Measurements from ENCODE around the gene CCDC40. TPM values are rescaled to one million over a fixed set of nuclear protein-coding genes. Genes with fewer than 3 reads are reported as not detected.
"Not testable (repeated sequence)": the region's sequence is repeated elsewhere in the genome, so short reads cannot be mapped to it uniquely, and the experiment has no call there.

Gene CCDC40
- total RNA-seq, result 0.84 TPM

GRCh38 chr17:80035937-80036714 lies at the start of gene CCDC40:
CCDC40 (plus strand) TSS chr17:80036642; CDS start chr17:80036663, 21 bp downstream.
- H3K4me1 ChIP-seq (ENCODE audit: insufficient read depth, low read length), result peaks cover 17% of the 10 kb centered on the region
- H3K4me3 ChIP-seq (ENCODE audit: low read length), result peak within 1 kb of the TSS; percentile 46
- H3K27me3 ChIP-seq (ENCODE audit: insufficient read depth, low read length), result peaks cover 21% of the 10 kb centered on the region
- H3K9me3 ChIP-seq (ENCODE audit: low read depth, low read length), result no peaks in the 10 kb centered on the region

GRCh38 chr17:79987187-79987934 lies 49.1 kb upstream of the CCDC40 start:
- no peak overlapping the region for H3K4me3 ChIP-seq (ENCODE audit: low read length)
- no peaks in the 10 kb centered on the region for H3K27me3 ChIP-seq (ENCODE audit: insufficient read depth, low read length)
- peaks cover 6% of the 10 kb centered on the region for H3K4me1 ChIP-seq (ENCODE audit: insufficient read depth, low read length)
- H3K9me3 ChIP-seq (ENCODE audit: low read depth, low read length), result no peaks in the 10 kb centered on the region

- H3K4me1 ChIP-seq (ENCODE audit: insufficient read depth, low read length), result peaks cover 11% of the 10 kb centered on the region
- H3K27me3 ChIP-seq (ENCODE audit: insufficient read depth, low read length), result no peaks in the 10 kb centered on the region
- H3K4me3 ChIP-seq (ENCODE audit: low read length), result no peak overlapping the region
- no peaks in the 10 kb centered on the region for H3K9me3 ChIP-seq (ENCODE audit: low read depth, low read length)
Observed at GRCh38 chr17:79987935-79988184, 48.6 kb upstream of the CCDC40 start.

- Histone ChIP-seq H3K9me3 (ENCODE audit: low read depth, low read length) (no peaks in the 10 kb centered on the region), H3K27me3 (ENCODE audit: insufficient read depth, low read length) (no peaks in the 10 kb centered on the region)
Observed at GRCh38 chr17:79988185-79988971, 48.1 kb upstream of the CCDC40 start.

GRCh38 chr17:79989106-79989835 lies 47.2 kb upstream of the CCDC40 start:
- peaks cover 25% of the 10 kb centered on the region for H3K4me1 ChIP-seq (ENCODE audit: insufficient read depth, low read length)
- no peak overlapping the region for H3K4me3 ChIP-seq (ENCODE audit: low read length)
- no peaks in the 10 kb centered on the region for H3K9me3 ChIP-seq (ENCODE audit: low read depth, low read length)
- H3K27me3 ChIP-seq (ENCODE audit: insufficient read depth, low read length), result no peaks in the 10 kb centered on the region

More at GRCh38 chr17:79988185-79988971, 48.1 kb upstream of the CCDC40 start:
- no peak overlapping the region for H3K4me3 ChIP-seq (ENCODE audit: low read length)
- H3K4me1 ChIP-seq (ENCODE audit: insufficient read depth, low read length), result peaks cover 16% of the 10 kb centered on the region

GRCh38 chr17:79990051-79990592 lies 46.3 kb upstream of the CCDC40 start:
- H3K9me3 ChIP-seq (ENCODE audit: low read depth, low read length), result no peaks in the 10 kb centered on the region
- no peaks in the 10 kb centered on the region for H3K27me3 ChIP-seq (ENCODE audit: insufficient read depth, low read length)
- H3K4me3 ChIP-seq (ENCODE audit: low read length), result no peak overlapping the region
- peaks cover 29% of the 10 kb centered on the region for H3K4me1 ChIP-seq (ENCODE audit: insufficient read depth, low read length)

- H3K4me1 ChIP-seq (ENCODE audit: insufficient read depth, low read length), result peaks cover 29% of the 10 kb centered on the region
- no peak overlapping the region for H3K4me3 ChIP-seq (ENCODE audit: low read length)
- H3K9me3 ChIP-seq (ENCODE audit: low read depth, low read length), result no peaks in the 10 kb centered on the region
- no peaks in the 10 kb centered on the region for H3K27me3 ChIP-seq (ENCODE audit: insufficient read depth, low read length)
Observed at GRCh38 chr17:79990704-79991103, 45.7 kb upstream of the CCDC40 start.

GRCh38 chr17:79991140-79991923 lies 45.1 kb upstream of the CCDC40 start:
- no peaks in the 10 kb centered on the region for H3K9me3 ChIP-seq (ENCODE audit: low read depth, low read length)
- peaks cover 33% of the 10 kb centered on the region for H3K4me1 ChIP-seq (ENCODE audit: insufficient read depth, low read length)
- peak overlapping the region; percentile 32 for H3K4me3 ChIP-seq (ENCODE audit: low read length)
- no peaks in the 10 kb centered on the region for H3K27me3 ChIP-seq (ENCODE audit: insufficient read depth, low read length)

- peaks cover 40% of the 10 kb centered on the region for H3K4me1 ChIP-seq (ENCODE audit: insufficient read depth, low read length)
- no peaks in the 10 kb centered on the region for H3K27me3 ChIP-seq (ENCODE audit: insufficient read depth, low read length)
- no peaks in the 10 kb centered on the region for H3K9me3 ChIP-seq (ENCODE audit: low read depth, low read length)
- peak overlapping the region; percentile 32 for H3K4me3 ChIP-seq (ENCODE audit: low read length)
Observed at GRCh38 chr17:79991924-79992648, 44.4 kb upstream of the CCDC40 start.

GRCh38 chr17:79992649-79993389 lies 43.6 kb upstream of the CCDC40 start:
- H3K27me3 ChIP-seq (ENCODE audit: insufficient read depth, low read length), result no peaks in the 10 kb centered on the region
- no peak overlapping the region for H3K4me3 ChIP-seq (ENCODE audit: low read length)
- H3K9me3 ChIP-seq (ENCODE audit: low read depth, low read length), result no peaks in the 10 kb centered on the region
- H3K4me1 ChIP-seq (ENCODE audit: insufficient read depth, low read length), result peaks cover 46% of the 10 kb centered on the region

- H3K27me3 ChIP-seq (ENCODE audit: insufficient read depth, low read length), result no peaks in the 10 kb centered on the region
- H3K4me3 ChIP-seq (ENCODE audit: low read length), result no peak overlapping the region
- H3K4me1 ChIP-seq (ENCODE audit: insufficient read depth, low read length), result peaks cover 54% of the 10 kb centered on the region
- no peaks in the 10 kb centered on the region for H3K9me3 ChIP-seq (ENCODE audit: low read depth, low read length)
Observed at GRCh38 chr17:79993390-79994227, 42.8 kb upstream of the CCDC40 start.

- H3K9me3 ChIP-seq (ENCODE audit: low read depth, low read length); H3K27me3 ChIP-seq (ENCODE audit: insufficient read depth, low read length); H3K4me3 ChIP-seq (ENCODE audit: low read length): not testable (repeated sequence)
- H3K4me1 ChIP-seq (ENCODE audit: insufficient read depth, low read length), result peaks cover 54% of the 10 kb centered on the region
Observed at GRCh38 chr17:79994228-79994569, 42.2 kb upstream of the CCDC40 start.
